Neuron (in vitro differentiated cells): Measurements from ENCODE around the gene ZNF77.
"Not testable (repeated sequence)": the region's sequence is repeated elsewhere in the genome, so short reads cannot be mapped to it uniquely, and the experiment has no call there.

Experiments
- H2AFZ ChIP-seq: one replicate; pipeline ENCODE4 v1.6.1; 2013; ENCODE audit warnings: low read depth, mild to moderate bottlenecking, inconsistent platforms, low read length, moderate library complexity
- H3K27me3 ChIP-seq: one replicate; pipeline ENCODE4 v1.6.1; 2013; ENCODE audit warnings: low read length; ENCODE audit not compliant: insufficient read depth
- H3K36me3 ChIP-seq: one replicate; pipeline ENCODE4 v1.6.1; 2013; ENCODE audit warnings: low read length; ENCODE audit not compliant: insufficient read depth
- H3K4me1 ChIP-seq: one replicate; pipeline ENCODE4 v1.6.1; 2013; ENCODE audit warnings: low read length; ENCODE audit not compliant: insufficient read depth
- H3K4me3 ChIP-seq: 2 replicates; pipeline ENCODE4 v1.5.1; 2013; ENCODE audit warnings: mild to moderate bottlenecking, low read length, moderate library complexity
- H3K9me3 ChIP-seq: one replicate; pipeline ENCODE4 v1.6.1; 2013; ENCODE audit warnings: low read length

ZNF77 gene

GRCh38 chr19:2962018-2962670 is 17.4 kb upstream of the ZNF77 start:
- Histone ChIP-seq H2AFZ (no peak overlapping the region), H3K4me3 (no peak overlapping the region), H3K27me3 (no peaks in the 10 kb centered on the region), H3K9me3 (no peaks in the 10 kb centered on the region), H3K4me1 (no peaks in the 10 kb centered on the region), H3K36me3 (no peaks in the 10 kb centered on the region)

DNA sequence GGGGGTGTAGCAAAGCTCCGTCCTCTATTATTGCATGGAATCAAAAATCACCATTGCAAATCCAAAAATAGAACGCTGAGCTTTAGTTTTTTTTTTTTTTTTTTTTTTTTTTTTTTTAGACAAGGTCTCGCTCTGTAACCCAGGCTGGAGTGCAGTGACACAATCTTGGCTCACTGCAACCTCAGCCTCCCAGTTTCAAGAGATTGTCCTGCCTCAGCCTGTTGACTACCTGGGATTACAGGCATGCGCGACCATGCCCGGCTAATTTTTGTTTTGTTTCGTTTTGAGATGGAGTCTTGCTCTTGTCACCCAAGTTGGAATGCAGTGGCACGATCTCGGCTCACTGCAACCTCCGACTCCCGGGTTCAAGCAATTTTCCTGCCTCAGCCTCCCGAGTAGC is 15.3 kb upstream of the ZNF77 start:
- H3K27me3 ChIP-seq = no peaks in the 10 kb centered on the region
- H3K4me3 ChIP-seq = no peak overlapping the region
- no peaks in the 10 kb centered on the region for H3K9me3 ChIP-seq
- H2AFZ ChIP-seq = no peak overlapping the region
- H3K4me1 ChIP-seq = no peaks in the 10 kb centered on the region
- no peaks in the 10 kb centered on the region for H3K36me3 ChIP-seq

DNA sequence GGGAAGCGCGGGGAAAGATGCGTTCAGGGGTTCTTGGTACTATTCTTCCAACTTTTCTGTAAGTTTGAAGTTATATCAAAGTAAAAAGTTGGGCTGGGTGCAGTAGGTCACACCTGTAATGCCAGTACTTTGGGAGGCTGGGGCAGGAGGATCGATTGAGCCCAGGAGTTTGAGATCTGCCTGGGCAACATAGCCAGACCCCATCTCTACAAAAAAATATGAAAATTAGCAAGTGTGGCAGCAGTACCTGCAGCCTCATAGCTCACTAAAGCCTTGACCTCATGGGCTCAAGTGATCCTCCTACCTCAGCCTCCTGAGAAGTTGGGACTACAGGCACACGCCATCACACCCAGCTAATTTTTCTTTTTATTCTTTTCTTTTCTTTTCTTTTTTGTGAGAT is 12.4 kb upstream of the ZNF77 start:
- H3K9me3 ChIP-seq = no peaks in the 10 kb centered on the region
- no peaks in the 10 kb centered on the region for H3K27me3 ChIP-seq
- no peak overlapping the region for H3K4me3 ChIP-seq
- no peaks in the 10 kb centered on the region for H3K4me1 ChIP-seq
- H3K36me3 ChIP-seq = no peaks in the 10 kb centered on the region
- H2AFZ ChIP-seq = no peak overlapping the region

GRCh38 chr19:2952953-2953481 is 8.2 kb upstream of the ZNF77 start:
- Histone ChIP-seq H3K27me3 (no peaks in the 10 kb centered on the region), H3K36me3 (no peaks in the 10 kb centered on the region), H3K9me3 (no peaks in the 10 kb centered on the region), H2AFZ (no peak overlapping the region), H3K4me3 (no peak overlapping the region), H3K4me1 (peaks cover 11% of the 10 kb centered on the region)

DNA sequence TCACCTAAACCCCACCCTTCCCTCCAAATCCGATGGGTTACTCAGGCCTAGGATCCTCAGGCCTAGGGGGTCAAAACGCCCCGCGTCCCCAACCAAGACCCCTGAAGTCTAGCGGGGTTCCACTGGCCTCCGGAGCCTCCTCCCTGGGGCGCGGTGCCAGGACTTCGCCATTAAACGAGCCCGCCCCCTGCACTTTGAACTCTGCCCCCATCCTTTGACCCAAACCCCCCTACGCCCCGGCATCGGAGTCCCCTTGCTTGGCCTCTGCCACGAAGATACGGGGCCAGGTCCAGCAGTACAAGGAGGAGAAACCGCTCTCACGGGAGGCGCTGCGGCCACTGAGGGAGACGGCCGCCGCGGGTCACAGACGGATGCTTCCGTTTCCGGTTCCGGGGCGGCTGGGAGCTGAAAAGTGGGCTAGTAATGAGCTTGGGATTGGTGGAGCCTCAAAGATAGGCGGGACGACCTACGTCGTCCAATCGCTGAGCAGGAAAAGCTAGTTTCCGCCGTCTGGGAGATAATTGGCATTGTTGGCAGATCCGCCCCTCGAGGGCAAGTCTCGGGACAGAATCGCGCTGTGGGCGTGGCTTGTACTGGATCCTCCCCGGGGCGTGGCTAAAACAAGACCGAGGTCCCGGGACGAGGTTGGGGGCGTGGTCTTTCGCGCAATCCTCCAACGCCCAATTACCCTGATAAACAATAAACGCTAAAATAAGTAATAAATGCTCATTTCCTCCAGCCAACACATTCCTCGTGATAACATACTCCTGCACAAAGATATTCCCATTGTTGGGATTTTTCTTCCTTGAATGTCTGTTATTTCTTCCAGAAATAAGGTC is 5.7 kb upstream of the ZNF77 start:
- no peaks in the 10 kb centered on the region for H3K9me3 ChIP-seq
- peak overlapping the region; percentile 69 for H2AFZ ChIP-seq
- H3K27me3 ChIP-seq = no peaks in the 10 kb centered on the region
- H3K4me1 ChIP-seq = peaks cover 11% of the 10 kb centered on the region
- no peaks in the 10 kb centered on the region for H3K36me3 ChIP-seq
- H3K4me3 ChIP-seq = peak overlapping the region; percentile 98

GRCh38 chr19:2949939-2950285 is 5.1 kb upstream of the ZNF77 start:
- Histone ChIP-seq H3K27me3 (no peaks in the 10 kb centered on the region), H3K36me3 (no peaks in the 10 kb centered on the region), H3K9me3 (no peaks in the 10 kb centered on the region), H3K4me3 (peak overlapping the region; percentile 98), H3K4me1 (peaks cover 11% of the 10 kb centered on the region), H2AFZ (peak overlapping the region; percentile 69)

- Histone ChIP-seq H3K4me3 (peak overlapping the region; percentile 69), H3K27me3 (no peaks in the 10 kb centered on the region), H3K4me1 (peaks cover 17% of the 10 kb centered on the region), H3K9me3 (peaks cover 1% of the 10 kb centered on the region), H3K36me3 (no peaks in the 10 kb centered on the region), H2AFZ (peak overlapping the region; percentile 81)
Observed at GRCh38 chr19:2945575-2946184, 909 bp upstream of the ZNF77 start.

- Histone ChIP-seq H2AFZ (peak overlapping the region; percentile 81), H3K4me3 (peak overlapping the region; percentile 69), H3K4me1 (peaks cover 10% of the 10 kb centered on the region), H3K36me3 (peaks cover 4% of the 10 kb centered on the region), H3K9me3 (peaks cover 3% of the 10 kb centered on the region), H3K27me3 (no peaks in the 10 kb centered on the region)
Observed at GRCh38 chr19:2944403-2944774, 382 bp downstream of the ZNF77 start.

GRCh38 chr19:2942928-2943640 is 1.7 kb downstream of the ZNF77 start:
- H3K36me3 ChIP-seq = peaks cover 12% of the 10 kb centered on the region

GRCh38 chr19:2935863-2936262 is 8.9 kb downstream of the ZNF77 start:
- H3K27me3 ChIP-seq, H3K4me1 ChIP-seq, H2AFZ ChIP-seq, H3K4me3 ChIP-seq: not testable (repeated sequence)
- Histone ChIP-seq H3K9me3 (peaks cover 54% of the 10 kb centered on the region), H3K36me3 (peaks cover 55% of the 10 kb centered on the region)

More at GRCh38 chr19:2942928-2943640, 1.7 kb downstream of the ZNF77 start:
- H3K27me3 ChIP-seq = no peaks in the 10 kb centered on the region
- H3K4me1 ChIP-seq = peaks cover 6% of the 10 kb centered on the region
- H3K9me3 ChIP-seq = peaks cover 10% of the 10 kb centered on the region
- no peak overlapping the region for H2AFZ ChIP-seq
- no peak overlapping the region for H3K4me3 ChIP-seq

DNA sequence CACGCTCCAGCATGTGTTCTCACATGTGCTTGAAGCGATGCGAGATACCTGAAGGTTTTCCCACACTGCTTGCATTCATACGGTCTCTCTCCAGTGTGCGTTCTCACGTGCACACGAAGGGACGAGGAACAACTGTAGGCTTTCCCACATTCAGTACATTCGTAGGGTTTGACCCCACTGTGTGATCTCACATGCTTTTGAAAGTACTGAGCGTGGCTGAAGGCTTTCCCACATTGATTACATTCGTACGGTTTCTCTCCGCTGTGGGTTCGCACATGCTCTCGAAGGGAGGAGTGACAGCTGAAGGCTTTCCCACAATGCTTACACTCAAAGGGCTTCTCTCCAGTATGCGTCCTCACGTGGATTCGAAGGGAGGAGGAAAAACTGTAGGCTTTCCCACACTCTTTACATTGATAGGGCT is 11.3 kb downstream of the ZNF77 start:
- peaks cover 53% of the 10 kb centered on the region for H3K9me3 ChIP-seq
- H3K4me3 ChIP-seq = no peak overlapping the region
- peaks cover 50% of the 10 kb centered on the region for H3K36me3 ChIP-seq
- H2AFZ ChIP-seq = no peak overlapping the region
- no peaks in the 10 kb centered on the region for H3K4me1 ChIP-seq
- H3K27me3 ChIP-seq = no peaks in the 10 kb centered on the region

DNA sequence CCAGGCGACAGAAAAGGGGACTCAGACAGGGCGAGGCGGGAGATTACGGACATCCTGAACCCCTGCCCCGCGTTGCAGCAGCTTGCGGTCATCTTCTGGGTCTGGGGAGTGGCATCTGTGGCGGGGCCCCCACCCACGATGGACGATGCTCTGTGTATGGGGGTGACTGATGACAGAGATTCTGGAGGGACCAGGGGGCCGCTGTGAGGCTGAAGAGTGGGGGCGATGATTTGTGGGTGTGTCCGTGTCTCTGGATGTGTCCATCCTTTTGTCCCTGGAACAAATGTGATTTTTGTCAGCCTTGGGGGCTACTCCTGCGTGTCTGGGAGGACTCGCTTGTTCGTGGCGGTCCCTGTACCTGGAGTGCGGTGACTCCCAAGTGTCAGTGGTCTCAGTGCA is 17.7 kb downstream of the ZNF77 start:
- peaks cover 3% of the 10 kb centered on the region for H3K36me3 ChIP-seq
- H3K9me3 ChIP-seq = peaks cover 14% of the 10 kb centered on the region
- no peak overlapping the region for H3K4me3 ChIP-seq
- H2AFZ ChIP-seq = no peak overlapping the region
- no peaks in the 10 kb centered on the region for H3K4me1 ChIP-seq
- H3K27me3 ChIP-seq = no peaks in the 10 kb centered on the region
